SK-N-MC (cell line): ENCODE data around the gene SF3A2.
"Not testable (repeated sequence)": the region's sequence is repeated elsewhere in the genome, so short reads cannot be mapped to it uniquely, and the experiment has no call there.

Source experiments
- EZH2 ChIP-seq: fragments of 200-600 bp; sonication (generic); IDR thresholded peaks from one replicate; pipeline ENCODE4 v1.6.1; 2017; ENCODE audit warnings: antibody characterized with exemption
- FOXP2 ChIP-seq: optimal IDR thresholded peaks from 2 replicates; pipeline ENCODE3; 2011; ENCODE audit warnings: mild to moderate bottlenecking, moderate library complexity; ENCODE audit not compliant: insufficient read depth; ENCODE audit errors: extremely low read length, control extremely low read depth
- POLR2AphosphoS5 ChIP-seq: IDR thresholded peaks from 2 replicates; pipeline ENCODE4 v1.6.1; 2012; ENCODE audit warnings: mild to moderate bottlenecking, low read depth, low read length, borderline replicate concordance

DNA sequence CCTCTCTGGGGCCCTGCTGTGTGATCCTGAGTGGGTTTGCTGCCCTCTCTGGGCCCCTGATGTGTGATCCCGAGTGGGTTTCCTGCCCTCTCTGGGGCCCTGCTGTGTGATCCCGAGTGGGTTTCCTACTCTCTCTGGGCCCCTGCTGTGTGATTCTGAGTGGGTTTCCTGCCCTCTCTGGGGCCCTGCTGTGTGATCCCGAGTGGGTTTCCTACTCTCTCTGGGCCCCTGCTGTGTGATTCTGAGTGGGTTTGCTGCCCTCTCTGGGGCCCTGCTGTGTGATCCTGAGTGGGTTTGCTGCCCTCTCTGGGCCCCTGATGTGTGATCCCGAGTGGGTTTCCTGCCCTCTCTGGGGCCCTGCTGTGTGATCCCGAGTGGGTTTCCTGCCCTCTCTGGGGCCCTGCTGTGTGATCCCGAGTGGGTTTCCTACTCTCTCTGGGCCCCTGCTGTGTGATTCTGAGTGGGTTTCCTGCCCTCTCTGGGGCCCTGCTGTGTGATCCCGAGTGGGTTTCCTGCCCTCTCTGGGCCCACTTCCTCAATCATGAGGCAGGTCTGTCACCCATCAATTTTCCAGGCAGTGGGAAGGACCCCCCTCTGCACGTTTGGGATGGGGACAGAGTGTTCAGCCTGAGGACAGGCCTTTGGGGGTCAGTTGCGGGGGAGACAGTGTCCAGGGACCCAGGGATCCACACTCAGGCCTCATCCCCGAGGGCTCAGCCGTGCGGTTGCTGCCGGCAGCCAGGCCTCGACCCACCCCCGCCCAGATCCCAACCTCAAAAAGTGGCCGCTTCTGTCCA, 44.8 kb downstream of the SF3A2 start:
- TF ChIP-seq EZH2, POLR2AphosphoS5, FOXP2: not testable (repeated sequence)
